NT2/D1 (cell line): ENCODE results near the gene ADAMTS2.

Experiments
- DNase-seq: peaks from one replicate; pipeline ENCODE4 v3.0.0-alpha.2; 2011; ENCODE audit warnings: low read depth, low spot score
- H3K27me3 ChIP-seq: 2 replicates; pipeline ENCODE4 v1.6.0; 2011; ENCODE audit warnings: mild to moderate bottlenecking; ENCODE audit not compliant: insufficient read length, insufficient read depth
- H3K36me3 ChIP-seq: 2 replicates; pipeline ENCODE4 v1.6.1; 2011; ENCODE audit warnings: mild to moderate bottlenecking, low read length, mixed read lengths; ENCODE audit not compliant: insufficient read depth, insufficient read length
- H3K4me1 ChIP-seq: 2 replicates; pipeline ENCODE4 v1.5.1; 2011; ENCODE audit not compliant: insufficient read depth, insufficient read length
- H3K4me3 ChIP-seq: 2 replicates; pipeline ENCODE4 v1.5.1; 2011; ENCODE audit warnings: low read depth; ENCODE audit not compliant: insufficient read length
- H3K9ac ChIP-seq: 2 replicates; pipeline ENCODE4 v1.6.0; 2011; ENCODE audit warnings: low read depth; ENCODE audit not compliant: insufficient read length
- H3K9me3 ChIP-seq: 2 replicates; pipeline ENCODE4 v1.5.1; 2011; ENCODE audit warnings: mild to moderate bottlenecking, low read length; ENCODE audit not compliant: insufficient read depth
- SUZ12 ChIP-seq: IDR thresholded peaks from 2 replicates; pipeline ENCODE4 v1.6.1; 2011; ENCODE audit not compliant: insufficient read length, insufficient read depth; ENCODE audit errors: extremely low read depth
- YY1 ChIP-seq: IDR thresholded peaks from 2 replicates; pipeline ENCODE4 v1.6.1; 2011; ENCODE audit not compliant: insufficient read length, insufficient read depth
- ZNF274 ChIP-seq: IDR thresholded peaks from 2 replicates; pipeline ENCODE4 v1.6.1; 2011; ENCODE audit warnings: mild to moderate bottlenecking, low read depth, low read length

Gene ADAMTS2

GRCh38 chr5:179137016-179137642 is 208.1 kb downstream of the ADAMTS2 start:
- Histone ChIP-seq H3K9me3 (no peaks in the 10 kb centered on the region), H3K36me3 (no peaks in the 10 kb centered on the region), H3K4me1 (peaks cover 3% of the 10 kb centered on the region), H3K27me3 (no peaks in the 10 kb centered on the region), H3K4me3 (no peak overlapping the region), H3K9ac (no peak overlapping the region)
- DNase-seq: no peak
- TF ChIP-seq SUZ12: no peak
- TF ChIP-seq YY1: no peak

- no peak for DNase-seq
- Histone ChIP-seq H3K4me1 (peaks cover 3% of the 10 kb centered on the region), H3K36me3 (no peaks in the 10 kb centered on the region), H3K9me3 (no peaks in the 10 kb centered on the region), H3K4me3 (no peak overlapping the region), H3K27me3 (no peaks in the 10 kb centered on the region), H3K9ac (no peak overlapping the region)
- TF ChIP-seq ZNF274 (no peak), SUZ12 (no peak), YY1 (no peak)
Measured at GRCh38 chr5:179135441-179136215, 209.6 kb downstream of the ADAMTS2 start.

GRCh38 chr5:179135006-179135405 is 210.3 kb downstream of the ADAMTS2 start:
- DNase-seq: no peak
- no peak for TF ChIP-seq ZNF274
- TF ChIP-seq YY1: no peak
- no peak for TF ChIP-seq SUZ12
- Histone ChIP-seq H3K36me3 (no peaks in the 10 kb centered on the region), H3K9ac (no peak overlapping the region), H3K9me3 (no peaks in the 10 kb centered on the region), H3K4me1 (peaks cover 3% of the 10 kb centered on the region), H3K4me3 (no peak overlapping the region), H3K27me3 (no peaks in the 10 kb centered on the region)

- no peak for TF ChIP-seq SUZ12
- no peak for TF ChIP-seq YY1
- TF ChIP-seq ZNF274: no peak
- Histone ChIP-seq H3K4me1 (peaks cover 3% of the 10 kb centered on the region), H3K36me3 (peaks cover 4% of the 10 kb centered on the region), H3K4me3 (no peak overlapping the region), H3K27me3 (no peaks in the 10 kb centered on the region), H3K9me3 (no peaks in the 10 kb centered on the region), H3K9ac (no peak overlapping the region)
- DNase-seq: no peak
Measured at GRCh38 chr5:179134511-179134910, 210.8 kb downstream of the ADAMTS2 start.

GRCh38 chr5:179132586-179133355 is 212.5 kb downstream of the ADAMTS2 start:
- H3K27me3 ChIP-seq: no peaks in the 10 kb centered on the region
- H3K4me3 ChIP-seq: no peak overlapping the region
- TF ChIP-seq YY1 (no peak), ZNF274 (no peak), SUZ12 (no peak)
- peaks cover 6% of the 10 kb centered on the region for H3K36me3 ChIP-seq
- no peaks in the 10 kb centered on the region for H3K9me3 ChIP-seq
- H3K9ac ChIP-seq: no peak overlapping the region
- no peak for DNase-seq
- peaks cover 3% of the 10 kb centered on the region for H3K4me1 ChIP-seq

- peaks cover 6% of the 10 kb centered on the region for H3K36me3 ChIP-seq
- peaks cover 3% of the 10 kb centered on the region for H3K4me1 ChIP-seq
- no peak overlapping the region for H3K9ac ChIP-seq
- H3K27me3 ChIP-seq: no peaks in the 10 kb centered on the region
- no peak for TF ChIP-seq SUZ12
- no peak for TF ChIP-seq ZNF274
- no peak for TF ChIP-seq YY1
- no peak for DNase-seq
- no peak overlapping the region for H3K4me3 ChIP-seq
- no peaks in the 10 kb centered on the region for H3K9me3 ChIP-seq
Measured at GRCh38 chr5:179131886-179132585, 213.2 kb downstream of the ADAMTS2 start.

GRCh38 chr5:179131321-179131835 is 213.9 kb downstream of the ADAMTS2 start:
- Histone ChIP-seq H3K27me3 (no peaks in the 10 kb centered on the region), H3K4me1 (peaks cover 3% of the 10 kb centered on the region), H3K9ac (no peak overlapping the region), H3K36me3 (peaks cover 6% of the 10 kb centered on the region), H3K4me3 (no peak overlapping the region), H3K9me3 (no peaks in the 10 kb centered on the region)
- no peak for DNase-seq
- no peak for TF ChIP-seq SUZ12
- TF ChIP-seq YY1: no peak
- TF ChIP-seq ZNF274: no peak
